ENCODE data around the gene COL27A1.

GRCh38 chr9:114300153-114300845 lies 145.0 kb downstream of the COL27A1 start:
- TF ChIP-seq CTCF (IDR thresholded peaks at IDR 0.05; ENCODE audit: poor library complexity): no peak
- no peak for TF ChIP-seq EZH2 (IDR thresholded peaks at IDR 0.05; ENCODE audit: borderline replicate concordance)
- no peak for TF ChIP-seq EZH2phosphoT487 (IDR thresholded peaks at IDR 0.05; ENCODE audit: low read depth, severe bottlenecking, unreplicated experiment)
